ENCODE measurements around the gene ITPRIP.

- TF ChIP-seq CTCF (IDR thresholded peaks at IDR 0.05; ENCODE audit: poor library complexity) (no peak), EZH2phosphoT487 (IDR thresholded peaks at IDR 0.05; ENCODE audit: low read depth, severe bottlenecking, unreplicated experiment) (no peak), EZH2 (IDR thresholded peaks at IDR 0.05; ENCODE audit: borderline replicate concordance) (no peak)
These were observed 62.1 kb downstream of the ITPRIP start for GRCh38 chr10:104276192-104276591.
